PC-9 (cell line): ENCODE data around the gene AGAP3. TPM values are rescaled to one million over a fixed set of nuclear protein-coding genes. Genes with fewer than 3 reads are reported as not detected.

ENCODE experiments used
- BruUV-seq: library from RNA; stranded (reverse); fragments of 400-500 nt; replicated peaks from 2 replicates; lab custom pipeline; 2021; lab: Mats Ljungman, UMichigan
- CTCF ChIA-PET: fragments of 300-600 bp; sonication (Branson Sonifier 250); formaldehyde crosslinking; loops from one replicate; lab custom pipeline; 2022; ENCODE audit warnings: antibody characterized with exemption; lab: Charles Lee
- POLR2A ChIA-PET: fragments of 300-600 bp; sonication (Branson Sonifier 250); formaldehyde crosslinking; loops from one replicate; lab custom pipeline; 2022; ENCODE audit warnings: antibody characterized with exemption; ENCODE audit not compliant: unreplicated experiment; lab: Charles Lee
- DNase-seq, 2 experiments: peaks; one replicate each; pipeline versions ENCODE4 v3.0.0 to v3.0.0-alpha.2; 2015 to 2022; ENCODE audit warnings: mixed read lengths in 1 of 2
- H2AFZ ChIP-seq: fragments of 200-600 bp; sonication (generic); 2 replicates; pipeline ENCODE4 v1.8.1; 2017; ENCODE audit warnings: antibody characterized with exemption
- H3F3A ChIP-seq: fragments of 200-600 bp; sonication (generic); 2 replicates; pipeline ENCODE4 v1.8.1; 2017; ENCODE audit warnings: antibody characterized with exemption, mild to moderate bottlenecking, low read depth; ENCODE audit not compliant: insufficient read depth
- H3K27ac ChIP-seq: fragments of 200-600 bp; sonication (generic); 2 replicates; pipeline ENCODE4 v1.6.1; 2016; ENCODE audit warnings: mixed run types
- H3K27me3 ChIP-seq: fragments of 200-600 bp; sonication (generic); 2 replicates; pipeline ENCODE4 v1.6.1; 2016; ENCODE audit warnings: low read depth, mixed run types; ENCODE audit not compliant: insufficient read depth
- H3K36me3 ChIP-seq: fragments of 200-600 bp; sonication (generic); 2 replicates; pipeline ENCODE4 v1.6.1; 2016; ENCODE audit warnings: low read depth, mixed run types
- H3K4me1 ChIP-seq: fragments of 200-600 bp; sonication (generic); replicated peaks from 2 replicates; pipeline ENCODE4 v1.6.1; 2016; ENCODE audit warnings: mixed run types; ENCODE audit not compliant: insufficient read depth
- H3K4me2 ChIP-seq: fragments of 200-600 bp; sonication (generic); 2 replicates; pipeline ENCODE4 v1.6.1; 2017; ENCODE audit warnings: mixed run types
- H3K4me3 ChIP-seq: fragments of 200-600 bp; sonication (generic); 2 replicates; pipeline ENCODE4 v1.6.1; 2016; ENCODE audit warnings: mixed run types
- H3K79me2 ChIP-seq: fragments of 200-600 bp; sonication (generic); 2 replicates; pipeline ENCODE4 v1.6.1; 2017; ENCODE audit warnings: low read depth, mixed run types
- H3K9me2 ChIP-seq: fragments of 200-600 bp; sonication (generic); 2 replicates; pipeline ENCODE4 v1.8.1; 2017; ENCODE audit warnings: mild to moderate bottlenecking; ENCODE audit not compliant: insufficient read depth
- H3K9me3 ChIP-seq: fragments of 200-600 bp; sonication (generic); 2 replicates; pipeline ENCODE4 v1.8.1; 2016; ENCODE audit warnings: low read depth; ENCODE audit not compliant: insufficient read depth
- H4K20me1 ChIP-seq: fragments of 200-600 bp; sonication (generic); 2 replicates; pipeline ENCODE4 v1.8.1; 2017; ENCODE audit not compliant: insufficient read depth
- CTCF ChIP-seq: fragments of 200-600 bp; sonication (generic); conservative IDR thresholded peaks from 2 replicates; pipeline ENCODE4 v1.6.1; 2017; ENCODE audit warnings: mixed run types, antibody characterized with exemption, mild to moderate bottlenecking, moderate library complexity
- EZH2 ChIP-seq: fragments of 200-600 bp; sonication (generic); IDR thresholded peaks from 2 replicates; pipeline ENCODE4 v1.8.0; 2017; ENCODE audit warnings: antibody characterized with exemption, low read depth
- intact Hi-C: fragments of 100-400 bp; cut with micrococcal nuclease; formaldehyde crosslinking; loops from one replicate; pipeline ENCODE4 v1.10.0; 2022; ENCODE audit not compliant: unreplicated experiment
- total RNA-seq: library from RNA; stranded (reverse); gene quantifications from 2 replicates; pipeline ENCODE4 v1.2.3, GENCODE V29; 2021

Gene AGAP3
- total RNA-seq, 1 experiment from 2014 or later: 103 TPM

- Histone ChIP-seq H3K4me2 (no peak overlapping the region), H3K4me3 (no peak overlapping the region), H3K9me3 (no peaks in the 10 kb centered on the region), H3K79me2 (no peaks in the 10 kb centered on the region), H3K27ac (no peak overlapping the region), H4K20me1 (no peaks in the 10 kb centered on the region), H3K27me3 (no peaks in the 10 kb centered on the region), H3F3A (peaks cover 26% of the 10 kb centered on the region; the same call in 1 of the 2 replicates), H3K4me1 (peaks cover 18% of the 10 kb centered on the region), H3K9me2 (no peaks in the 10 kb centered on the region), H3K36me3 (no peaks in the 10 kb centered on the region), H2AFZ (no peak overlapping the region)
- DNase-seq: no peak
- POLR2A ChIA-PET: no interaction called here
- no peak for TF ChIP-seq EZH2
- TF ChIP-seq CTCF: no peak
- no TSS peak for BruUV-seq
- intact Hi-C loops: no loop called here
- CTCF ChIA-PET: no interaction called here
These were observed 35.2 kb upstream of the AGAP3 start for GRCh38 chr7:151051108-151051507.

GRCh38 chr7:151053096-151053495 lies 33.2 kb upstream of the AGAP3 start:
- TF ChIP-seq CTCF (no peak), EZH2 (no peak)
- H3K4me1 ChIP-seq: peaks cover 6% of the 10 kb centered on the region
- H3K36me3 ChIP-seq: no peaks in the 10 kb centered on the region
- H4K20me1 ChIP-seq: no peaks in the 10 kb centered on the region
- no peak overlapping the region for H3K4me2 ChIP-seq
- H3F3A ChIP-seq: peaks cover 17% of the 10 kb centered on the region; the same call in 1 of the 2 replicates
- ChIA-PET CTCF (interaction anchor here (0.6 kb wide), 2 partner anchors 151 to 203 kb away, joined by 5 to 7 read pairs; no protein-coding TSS in a partner anchor), POLR2A (interaction anchor here (0.7 kb wide), 1 partner anchor 172 kb away, joined by 7 read pairs; no protein-coding TSS in a partner anchor)
- no peaks in the 10 kb centered on the region for H3K79me2 ChIP-seq
- no peak overlapping the region for H2AFZ ChIP-seq
- no peaks in the 10 kb centered on the region for H3K9me2 ChIP-seq
- H3K9me3 ChIP-seq: no peaks in the 10 kb centered on the region
- intact Hi-C loops: no loop called here
- H3K27me3 ChIP-seq: no peaks in the 10 kb centered on the region
- H3K4me3 ChIP-seq: no peak overlapping the region
- H3K27ac ChIP-seq: no peak overlapping the region
- no TSS peak for BruUV-seq
- no peak for DNase-seq

- Histone ChIP-seq H3K36me3 (no peaks in the 10 kb centered on the region), H3K27ac (no peak overlapping the region), H3K79me2 (no peaks in the 10 kb centered on the region), H3K9me2 (no peaks in the 10 kb centered on the region), H3K4me1 (peaks cover 11% of the 10 kb centered on the region), H4K20me1 (no peaks in the 10 kb centered on the region), H3F3A (peaks cover 21% of the 10 kb centered on the region; the same call in 1 of the 2 replicates), H3K27me3 (no peaks in the 10 kb centered on the region), H3K4me2 (no peak overlapping the region), H3K4me3 (no peak overlapping the region), H3K9me3 (no peaks in the 10 kb centered on the region), H2AFZ (no peak overlapping the region)
- POLR2A ChIA-PET: no interaction called here
- no peak for TF ChIP-seq CTCF
- TF ChIP-seq EZH2: no peak
- CTCF ChIA-PET: no interaction called here
- BruUV-seq: no TSS peak
- intact Hi-C loops: no loop called here
- no peak for DNase-seq
These were observed 32.5 kb upstream of the AGAP3 start for GRCh38 chr7:151053751-151054150.
